ENCODE data around the gene CYSTM1.

CYSTM1 gene

GRCh38 chr5:140238756-140239155 is 63.8 kb downstream of the CYSTM1 start:
- DNase-seq (ENCODE audit: low read depth): no peak

GRCh38 chr5:140239461-140239860 is 64.5 kb downstream of the CYSTM1 start:
- DNase-seq (ENCODE audit: low read depth): no peak

GRCh38 chr5:140239939-140240700 is 65.1 kb downstream of the CYSTM1 start:
- DNase-seq (ENCODE audit: low read depth): no peak

GRCh38 chr5:140240987-140241706 is 66.2 kb downstream of the CYSTM1 start:
- no peak for DNase-seq (ENCODE audit: low read depth)

- no peak for DNase-seq (ENCODE audit: low read depth)
These were observed 67.1 kb downstream of the CYSTM1 start for GRCh38 chr5:140242099-140242498.

GRCh38 chr5:140242890-140243585 is 68.0 kb downstream of the CYSTM1 start:
- no peak for DNase-seq (ENCODE audit: low read depth)

GRCh38 chr5:140243706-140244250 is 68.8 kb downstream of the CYSTM1 start:
- DNase-seq (ENCODE audit: low read depth): no peak

- peak; percentile 48 for DNase-seq (ENCODE audit: low read depth)
These were observed 69.6 kb downstream of the CYSTM1 start for GRCh38 chr5:140244525-140245025.

GRCh38 chr5:140245341-140245740 is 70.4 kb downstream of the CYSTM1 start:
- no peak for DNase-seq (ENCODE audit: low read depth)

GRCh38 chr5:140245926-140246325 is 70.9 kb downstream of the CYSTM1 start:
- DNase-seq (ENCODE audit: low read depth): no peak

- no peak for DNase-seq (ENCODE audit: low read depth)
These were observed 71.6 kb downstream of the CYSTM1 start for GRCh38 chr5:140246378-140247122.

GRCh38 chr5:140248414-140248813 is 73.4 kb downstream of the CYSTM1 start:
- no peak for DNase-seq (ENCODE audit: low read depth)

- DNase-seq (ENCODE audit: low read depth): no peak
These were observed 74.5 kb downstream of the CYSTM1 start for GRCh38 chr5:140249536-140249935.

- DNase-seq (ENCODE audit: low read depth): no peak
These were observed 75.4 kb downstream of the CYSTM1 start for GRCh38 chr5:140250386-140250785.

GRCh38 chr5:140251527-140251973 is 76.6 kb downstream of the CYSTM1 start:
- DNase-seq (ENCODE audit: low read depth): peak; percentile 8

GRCh38 chr5:140252470-140253126 is 77.6 kb downstream of the CYSTM1 start:
- DNase-seq (ENCODE audit: low read depth): no peak

- no peak for DNase-seq (ENCODE audit: low read depth)
These were observed 79.0 kb downstream of the CYSTM1 start for GRCh38 chr5:140253985-140254384.

- DNase-seq (ENCODE audit: low read depth): no peak
These were observed 80.6 kb downstream of the CYSTM1 start for GRCh38 chr5:140255460-140256157.

GRCh38 chr5:140256726-140257125 is 81.7 kb downstream of the CYSTM1 start:
- no peak for DNase-seq (ENCODE audit: low read depth)

GRCh38 chr5:140258016-140258415 is 83.0 kb downstream of the CYSTM1 start:
- DNase-seq (ENCODE audit: low read depth): no peak

All from stimulated activated CD8-positive, alpha-beta memory T cell treated with anti-CD3 and anti-CD28 coated beads, Interleukin-15, amount 100 ng/mL, for 24 hours (primary cell).